GM23338 (cell line): ENCODE measurements around the gene CEP295NL. TPM values are rescaled to one million over a fixed set of nuclear protein-coding genes. Genes with fewer than 3 reads are reported as not detected.

Experiments
- ATAC-seq: fragments of 200-7000 bp; cut with Tn5 transposase; 3 replicates; pipeline ENCODE4 v1.9.1; 2020
- DNase-seq: peaks from one replicate; pipeline ENCODE4 v3.0.0-alpha.2; 2015; ENCODE audit warnings: low spot score
- H2AFZ ChIP-seq: fragments of 200-600 bp; sonication (generic); 2 replicates; pipeline ENCODE4 v1.8.0; 2016; ENCODE audit warnings: antibody characterized with exemption, mild to moderate bottlenecking, moderate library complexity
- H3F3A ChIP-seq: fragments of 200-600 bp; sonication (generic); replicated peaks from 2 replicates; pipeline ENCODE4 v1.8.0; 2017; ENCODE audit warnings: antibody characterized with exemption, mixed run types, low read depth
- H3K27ac ChIP-seq: fragments of 200-600 bp; sonication (generic); 2 replicates; pipeline ENCODE4 v1.6.1; 2016; ENCODE audit warnings: low read depth
- H3K27me3 ChIP-seq: fragments of 200-600 bp; sonication (generic); 2 replicates; pipeline ENCODE4 v1.8.0; 2016; ENCODE audit warnings: mild to moderate bottlenecking, mixed run types, moderate library complexity; ENCODE audit not compliant: insufficient read depth
- H3K36me3 ChIP-seq: fragments of 200-600 bp; sonication (generic); 2 replicates; pipeline ENCODE4 v1.8.0; 2016; ENCODE audit warnings: mild to moderate bottlenecking; ENCODE audit not compliant: insufficient read depth
- H3K4me1 ChIP-seq: fragments of 200-600 bp; sonication (generic); 2 replicates; pipeline ENCODE4 v1.8.0; 2016; ENCODE audit warnings: mild to moderate bottlenecking, moderate library complexity; ENCODE audit not compliant: insufficient read depth
- H3K4me2 ChIP-seq: fragments of 200-600 bp; sonication (generic); 2 replicates; pipeline ENCODE4 v1.7.1; 2017; ENCODE audit warnings: mixed run types
- H3K4me3 ChIP-seq: fragments of 200-600 bp; sonication (generic); 2 replicates; pipeline ENCODE4 v1.6.1; 2016; ENCODE audit warnings: mixed run types
- H3K79me2 ChIP-seq: fragments of 200-600 bp; sonication (generic); replicated peaks from 2 replicates; pipeline ENCODE4 v1.8.0; 2017; ENCODE audit warnings: mild to moderate bottlenecking; ENCODE audit not compliant: insufficient read depth
- H3K9me2 ChIP-seq: fragments of 200-600 bp; sonication (generic); 2 replicates; pipeline ENCODE4 v1.8.0; 2017; ENCODE audit not compliant: insufficient read depth
- H4K20me1 ChIP-seq: fragments of 200-600 bp; sonication (generic); replicated peaks from 2 replicates; pipeline ENCODE4 v1.8.0; 2017; ENCODE audit warnings: mild to moderate bottlenecking; ENCODE audit not compliant: insufficient read depth
- H3K27ac Mint-ChIP-seq: 2 replicates; pipeline ENCODE4 v1.8.0; 2020; ENCODE audit warnings: inconsistent platforms, mild to moderate bottlenecking, moderate library complexity, mixed read lengths
- H3K27me3 Mint-ChIP-seq: 3 replicates; pipeline ENCODE4 v1.8.0; 2022; ENCODE audit warnings: low read depth, mild to moderate bottlenecking, moderate library complexity, mixed read lengths, inconsistent platforms; ENCODE audit not compliant: insufficient read depth, poor library complexity
- H3K36me3 Mint-ChIP-seq: 3 replicates; pipeline ENCODE4 v1.8.0; 2021; ENCODE audit warnings: low read depth, mild to moderate bottlenecking, inconsistent platforms, moderate library complexity, mixed read lengths
- H3K4me1 Mint-ChIP-seq: 3 replicates; pipeline ENCODE4 v1.8.0; 2020; ENCODE audit warnings: mild to moderate bottlenecking, inconsistent platforms, mixed read lengths
- H3K4me3 Mint-ChIP-seq: 3 replicates; pipeline ENCODE4 v1.8.0; 2021; ENCODE audit warnings: moderate library complexity, mild to moderate bottlenecking, inconsistent platforms, mixed read lengths
- H3K9me3 Mint-ChIP-seq: 3 replicates; pipeline ENCODE4 v1.8.0; 2020; ENCODE audit warnings: moderate library complexity, mild to moderate bottlenecking, inconsistent platforms, mixed read lengths
- CTCF ChIP-seq, 2 experiments: fragments of 200-600 bp in 1 of 2; sonication (generic) in 1 of 2; conservative IDR thresholded peaks; 2 replicates each; pipeline versions ENCODE4 v1.5.1 to v1.6.1; 2016 to 2017; ENCODE audit warnings: antibody characterized with exemption in 2 of 2, low read depth in 2 of 2, mild to moderate bottlenecking in 2 of 2, moderate library complexity in 1 of 2
- EZH2phosphoT487 ChIP-seq: fragments of 200-600 bp; sonication (generic); IDR thresholded peaks from one replicate; pipeline ENCODE4 v1.8.1; 2018; ENCODE audit warnings: antibody characterized with exemption; ENCODE audit not compliant: unreplicated experiment
- JUNB ChIP-seq: IDR thresholded peaks from one replicate; pipeline ENCODE4 v1.6.1; 2016; ENCODE audit warnings: antibody characterized with exemption; ENCODE audit not compliant: unreplicated experiment
- NANOG ChIP-seq: IDR thresholded peaks from 2 replicates; pipeline ENCODE4 v1.6.1; 2016; ENCODE audit warnings: antibody characterized with exemption, borderline replicate concordance
- POLR2AphosphoS5 ChIP-seq: IDR thresholded peaks from 2 replicates; pipeline ENCODE4 v1.6.1; 2016; ENCODE audit warnings: antibody characterized with exemption, low read depth
- REST ChIP-seq: IDR thresholded peaks from one replicate; pipeline ENCODE4 v1.6.1; 2018; ENCODE audit warnings: antibody characterized with exemption; ENCODE audit not compliant: unreplicated experiment
- ZNF114 ChIP-seq: fragments of 250-450 bp; sonication (Bioruptor Pico); IDR thresholded peaks from 2 replicates; pipeline ENCODE4 v1.5.0; 2020; ENCODE audit warnings: mild to moderate bottlenecking, moderate library complexity
- ZNF462 ChIP-seq: fragments of 250-450 bp; sonication (Bioruptor Pico); IDR thresholded peaks from 2 replicates; pipeline ENCODE4 v1.5.0; 2020; ENCODE audit warnings: mild to moderate bottlenecking, moderate library complexity
- polyA plus RNA-seq: library from polyadenylated mRNA; unstranded; fragments of >200 nt; fragmentation: Nextera tagmentation; extraction: Ambion mirVana; gene quantifications from 2 replicates; pipeline ENCODE4 v1.2.1, GENCODE V29; 2016
- total RNA-seq: library from RNA; depleted of rRNA; stranded (reverse); fragments of >200 nt; shearing (Covaris generic); gene quantifications from 2 replicates; pipeline ENCODE4 v1.2.3, GENCODE V29; 2014

The CEP295NL gene
- total and polyA plus RNA-seq, 2 experiments from 2014 or later, result 0.69 TPM; not detected in 1

- H3K27me3 ChIP-seq, result no peaks in the 10 kb centered on the region
- H3K27ac ChIP-seq, result no peak overlapping the region
- no peak for TF ChIP-seq ZNF462 (CRISPR knock-in tag)
- no peak for TF ChIP-seq NANOG
- TF ChIP-seq JUNB, result no peak
- no peak for TF ChIP-seq EZH2phosphoT487
- TF ChIP-seq POLR2AphosphoS5, result no peak
- TF ChIP-seq ZNF114, result no peak
- TF ChIP-seq CTCF (conservative IDR thresholded peaks at IDR 0.05; ENCODE audit: low read depth in 2 of 2), result no peak
- no peak for TF ChIP-seq REST
- H3K4me1 Mint-ChIP-seq, result peaks cover 20% of the 10 kb centered on the region; the same call in 2 of the 3 replicates
- no peaks in the 10 kb centered on the region for H3F3A ChIP-seq
- DNase-seq (no peak), ATAC-seq (no peak)
- H4K20me1 ChIP-seq, result no peaks in the 10 kb centered on the region
- no peak overlapping the region for H3K4me3 Mint-ChIP-seq
- H3K27me3 Mint-ChIP-seq, result peaks cover 3% of the 10 kb centered on the region
- peaks cover 9% of the 10 kb centered on the region for H3K4me1 ChIP-seq
- no peaks in the 10 kb centered on the region for H3K36me3 Mint-ChIP-seq
- no peak overlapping the region for H2AFZ ChIP-seq
- H3K79me2 ChIP-seq, result no peaks in the 10 kb centered on the region
- no peak overlapping the region for H3K4me2 ChIP-seq
- no peaks in the 10 kb centered on the region for H3K9me3 Mint-ChIP-seq
- H3K27ac Mint-ChIP-seq, result no peak overlapping the region
- no peaks in the 10 kb centered on the region for H3K36me3 ChIP-seq
- H3K4me3 ChIP-seq, result no peak overlapping the region
- H3K9me2 ChIP-seq, result no peaks in the 10 kb centered on the region
These were observed 27.1 kb upstream of the CEP295NL start for GRCh38 chr17:78929908-78930775.
